HG02852 (cell line): ENCODE data around the gene OLFML2A.

Source experiments
- ATAC-seq: cut with Tn5 transposase; IDR thresholded peaks from one replicate; pipeline ENCODE4 v1.9.1; 2021; ENCODE audit warnings: mild to moderate bottlenecking, moderate library complexity; ENCODE audit not compliant: unreplicated experiment

Gene OLFML2A

DNA sequence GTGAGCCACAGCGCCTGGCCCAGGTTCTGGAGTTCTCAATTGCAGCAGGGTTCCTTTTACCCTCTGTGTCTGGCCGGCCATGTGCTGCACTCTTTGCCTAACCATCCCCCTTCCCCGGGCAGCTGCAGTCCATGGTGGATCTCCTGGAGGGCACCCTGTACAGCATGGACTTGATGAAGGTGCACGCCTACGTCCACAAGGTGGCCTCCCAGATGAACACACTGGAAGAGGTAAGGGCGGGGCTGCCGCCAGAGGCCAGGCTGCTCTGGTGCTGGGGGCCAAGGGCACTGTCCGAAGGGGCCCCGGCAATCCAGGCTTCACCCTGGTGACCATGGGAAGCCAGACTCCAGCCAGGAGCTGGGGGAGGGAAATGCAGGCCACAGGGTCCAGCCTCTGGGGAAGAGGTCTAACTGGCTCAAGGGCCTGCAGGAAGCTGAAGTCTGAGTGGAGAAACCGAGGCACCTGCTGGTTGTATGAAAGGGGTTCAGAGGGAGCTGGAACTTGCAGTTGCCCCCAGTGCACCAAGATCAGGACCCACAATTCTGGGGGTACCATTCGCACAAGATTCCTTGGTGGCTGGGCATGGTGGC is 18.1 kb downstream of the OLFML2A start:
- no peak for ATAC-seq

DNA sequence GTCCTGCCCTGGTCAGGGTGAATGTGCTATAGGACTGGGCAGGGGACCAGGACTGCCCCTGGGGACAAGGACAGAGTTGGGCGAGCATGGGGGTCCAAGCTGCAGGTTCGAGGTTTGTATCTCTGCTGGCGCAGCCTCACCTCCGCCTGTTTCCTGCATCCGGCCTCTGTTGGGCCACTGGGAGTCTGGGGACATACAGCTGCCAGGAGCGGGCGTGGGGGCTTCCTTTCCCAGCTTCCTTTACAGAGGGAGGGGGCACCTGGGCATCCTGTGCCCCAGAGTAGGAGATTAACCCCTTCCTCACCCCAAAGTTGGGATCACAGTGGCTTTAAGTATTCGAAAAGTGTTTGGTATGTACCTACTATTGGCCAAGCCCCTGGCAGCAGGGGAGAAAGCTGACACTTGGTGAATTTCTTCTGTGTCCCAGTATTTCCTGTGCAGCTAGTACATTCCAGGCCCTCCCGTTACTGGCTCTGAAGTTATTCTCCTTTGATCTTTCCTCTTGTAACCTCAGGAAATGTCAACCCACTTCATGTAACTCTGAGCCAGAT is 19.0 kb downstream of the OLFML2A start:
- ATAC-seq = no peak

- ATAC-seq = no peak
Measured at GRCh38 chr9:124797343-124798103, 20.6 kb downstream of the OLFML2A start.

GRCh38 chr9:124799274-124800006 is 22.5 kb downstream of the OLFML2A start:
- ATAC-seq = no peak

DNA sequence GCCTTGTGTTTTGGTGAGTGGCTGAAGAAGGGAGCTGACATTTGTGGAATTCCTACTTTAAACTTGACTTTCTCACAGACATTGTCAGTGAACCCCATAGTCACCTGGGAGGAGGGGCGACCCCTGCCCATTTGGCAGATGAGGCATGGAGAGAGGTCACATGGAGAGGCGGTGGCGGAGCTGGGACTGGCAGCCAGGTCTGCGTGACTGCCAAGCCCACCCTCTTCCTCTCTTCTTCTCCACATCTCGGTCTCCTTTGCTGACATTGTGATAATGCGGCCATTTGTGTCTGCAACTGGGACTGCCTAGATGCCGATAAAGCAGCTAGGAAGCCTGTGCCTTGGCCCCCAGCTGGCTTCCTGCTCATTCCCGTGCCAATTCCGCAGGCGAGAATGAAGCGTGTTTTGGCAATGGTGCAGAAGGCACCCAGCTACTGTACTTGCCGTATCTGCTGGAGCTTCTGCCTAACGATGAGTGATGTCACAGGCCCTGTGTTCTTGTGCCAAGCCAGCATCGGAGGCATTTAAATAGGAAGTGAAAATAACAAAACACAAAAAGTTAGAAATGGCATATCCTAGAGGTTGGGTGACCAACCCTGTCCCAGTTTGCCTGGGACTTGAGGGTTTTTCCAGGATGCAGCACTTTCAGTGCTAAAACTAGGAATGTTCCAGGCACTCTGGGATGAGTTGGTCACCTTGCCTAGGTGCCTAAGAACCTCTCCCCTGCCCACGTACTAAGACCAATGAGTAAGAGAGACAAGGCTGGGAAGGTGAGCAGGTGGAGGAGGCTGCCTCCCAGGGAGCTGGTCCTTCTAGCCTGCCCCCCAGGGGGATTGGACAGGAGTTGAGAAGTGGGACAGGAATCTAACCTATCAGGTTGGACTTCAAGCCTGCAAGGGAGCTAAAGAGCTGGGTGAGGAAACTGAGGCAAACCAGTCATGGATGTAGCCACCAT is 23.6 kb downstream of the OLFML2A start:
- ATAC-seq = peak; percentile 60

GRCh38 chr9:124801356-124801755 is 24.4 kb downstream of the OLFML2A start:
- ATAC-seq = no peak

GRCh38 chr9:124802426-124802825 is 25.5 kb downstream of the OLFML2A start:
- ATAC-seq = no peak

GRCh38 chr9:124803911-124804310 is 27.0 kb downstream of the OLFML2A start:
- no peak for ATAC-seq

- ATAC-seq = no peak
Measured at GRCh38 chr9:124805186-124805585, 28.3 kb downstream of the OLFML2A start.

GRCh38 chr9:124808246-124808956 is 31.5 kb downstream of the OLFML2A start:
- ATAC-seq = no peak

DNA sequence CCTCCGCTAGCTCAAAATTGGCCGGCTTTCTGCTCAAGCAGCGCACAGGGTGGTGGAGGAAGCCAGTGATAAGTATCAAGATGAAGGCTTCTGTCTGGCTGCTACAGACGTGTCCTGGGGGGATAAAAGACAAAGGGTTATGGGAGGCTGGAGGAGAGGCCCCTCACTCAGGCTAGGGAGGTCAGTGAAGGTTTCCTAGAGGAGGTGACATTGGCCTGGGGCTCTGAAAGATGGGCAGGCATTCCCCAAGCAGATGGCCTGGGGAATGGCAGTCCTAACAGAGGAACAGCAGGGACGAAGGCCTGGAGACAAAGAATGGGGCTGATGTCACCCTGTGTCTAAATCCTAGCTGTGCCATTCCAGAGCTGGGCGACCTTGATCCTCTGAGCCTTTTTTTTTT is 32.3 kb downstream of the OLFML2A start:
- ATAC-seq = no peak

- ATAC-seq = no peak
Measured at GRCh38 chr9:124809741-124810500, 33.0 kb downstream of the OLFML2A start.

- no peak for ATAC-seq
Measured at GRCh38 chr9:124810663-124811355, 33.9 kb downstream of the OLFML2A start.

- no peak for ATAC-seq
Measured at GRCh38 chr9:124812441-124812876, 35.5 kb downstream of the OLFML2A start.

DNA sequence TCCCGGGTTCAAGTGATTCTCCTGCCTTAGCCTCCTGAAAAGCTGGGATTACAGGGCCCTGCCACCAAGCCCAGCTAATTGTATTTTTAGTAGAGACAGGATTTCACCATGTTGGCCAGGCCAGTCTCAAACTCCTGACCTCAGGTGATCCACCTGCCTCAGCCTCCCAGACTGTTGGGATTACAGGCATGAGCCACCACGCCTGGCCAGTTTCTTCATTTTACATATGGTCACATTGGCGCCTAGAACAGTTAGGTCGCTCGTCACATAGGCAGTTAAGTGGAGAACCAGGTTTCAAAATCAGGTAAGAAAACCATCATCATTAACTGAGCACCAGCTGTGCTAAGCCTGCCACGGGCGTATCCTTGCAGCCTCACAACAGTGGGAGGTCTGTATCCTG is 36.1 kb downstream of the OLFML2A start:
- ATAC-seq = no peak

- no peak for ATAC-seq
Measured at GRCh38 chr9:124813501-124814163, 36.7 kb downstream of the OLFML2A start.

DNA sequence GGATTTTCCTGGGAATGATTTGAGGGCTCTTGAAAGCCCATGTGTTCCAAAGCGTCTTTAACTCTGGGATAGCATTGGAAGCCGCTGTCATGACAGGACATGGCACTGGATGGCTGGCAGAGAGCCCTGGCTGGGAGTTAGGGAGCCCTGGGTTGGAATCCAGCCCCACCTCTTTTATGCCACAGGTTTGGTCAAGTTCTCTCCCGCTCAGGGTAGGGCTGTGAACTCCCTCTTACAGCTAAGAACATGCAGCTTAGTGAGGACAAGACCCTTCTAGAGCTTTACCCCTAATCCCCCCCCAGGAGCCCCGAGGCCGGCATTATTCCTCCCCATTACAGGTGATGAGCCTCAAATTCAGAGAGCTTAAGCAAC is 37.2 kb downstream of the OLFML2A start:
- no peak for ATAC-seq

DNA sequence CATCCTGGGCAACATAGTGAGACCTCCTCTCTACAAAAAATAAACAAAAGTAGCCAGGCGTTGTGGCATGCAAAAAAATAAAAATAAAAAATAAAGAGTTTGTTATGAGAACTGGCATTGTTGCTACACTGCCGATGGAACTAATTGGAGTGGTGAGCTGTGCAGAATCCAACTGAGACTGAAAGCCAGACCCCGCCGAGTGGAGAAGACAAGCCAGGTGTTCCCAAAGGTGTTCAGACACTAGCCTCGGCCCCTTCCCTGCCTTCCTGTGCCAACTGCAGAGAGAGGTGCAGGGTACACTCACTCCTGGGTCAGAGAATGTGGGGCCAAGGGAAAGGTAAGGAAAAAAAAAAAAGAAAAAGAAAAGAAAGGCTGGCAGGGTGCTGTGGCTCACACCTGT is 38.7 kb downstream of the OLFML2A start:
- no peak for ATAC-seq
